Upper lobe of left lung (tissue), 6 donors: Measurements from ENCODE around the gene GLRB. TPM values are rescaled to one million over a fixed set of nuclear protein-coding genes. Genes with fewer than 3 reads are reported as not detected.
"Not testable (repeated sequence)": the region's sequence is repeated elsewhere in the genome, so short reads cannot be mapped to it uniquely, and the experiment has no call there.

Source experiments
- ATAC-seq, 2 donors: fragments of 200-7000 bp; cut with Tn5 transposase; one replicate each; pipeline ENCODE4 v1.9.1; 2022; ENCODE audit warnings: mild to moderate bottlenecking in 2 of 2, moderate library complexity in 2 of 2; ENCODE audit not compliant: low FRiP score in 2 of 2
- DNase-seq, 2 donors: peaks; one replicate each; pipeline ENCODE4 v3.0.0-alpha.2; 2019 to 2020
- H3K27ac ChIP-seq, 4 donors: fragments of 200-600 bp; sonication (generic); one replicate each; pipeline ENCODE4 v1.5.1; 2016 to 2019
- H3K27me3 ChIP-seq, 4 donors: fragments of 200-600 bp; sonication (generic); one replicate each; pipeline ENCODE4 v1.5.1; 2017 to 2019
- H3K36me3 ChIP-seq, 4 donors: fragments of 200-600 bp; sonication (generic); one replicate each; pipeline ENCODE4 v1.5.1; 2016 to 2019
- H3K4me1 ChIP-seq, 4 donors: fragments of 200-600 bp; sonication (generic); one replicate each; pipeline ENCODE4 v1.5.1; 2018 to 2019
- H3K4me3 ChIP-seq, 4 donors: fragments of 200-600 bp; sonication (generic); one replicate each; pipeline ENCODE4 v1.5.1; 2017 to 2019; ENCODE audit warnings: mild to moderate bottlenecking in 2 of 4, moderate library complexity in 1 of 4
- H3K9me3 ChIP-seq, 4 donors: fragments of 200-600 bp; sonication (generic); one replicate each; pipeline ENCODE4 v1.5.1; 2018 to 2019
- EP300 ChIP-seq, 4 donors: sonication (generic); formaldehyde crosslinking; IDR thresholded peaks; one replicate each; pipeline ENCODE4 v1.5.1; 2017; ENCODE audit warnings: antibody characterized with exemption in 4 of 4, control low read depth in 2 of 4
- POLR2A ChIP-seq, 4 donors: fragments of 450-650 bp; IDR thresholded peaks; one replicate each; pipeline ENCODE4 v1.5.1; 2016 to 2017; ENCODE audit warnings: antibody characterized with exemption in 4 of 4, mild to moderate bottlenecking in 2 of 4
- POLR2AphosphoS5 ChIP-seq, 2 donors: sonication (generic); formaldehyde crosslinking; IDR thresholded peaks; one replicate each; pipeline ENCODE4 v1.5.1; 2017; ENCODE audit warnings: antibody characterized with exemption in 2 of 2
- WGBS, 2 donors: methylation state at CpG; one replicate each; pipeline ENCODE4 v1.1.5; 2017 to 2018; 5-methylcytosine and 5-hydroxymethylcytosine counted together
- total RNA-seq, 6 donors: library from RNA; depleted of rRNA in 4 of 6; stranded (reverse); fragments of >200 nt in 4 of 6; gene quantifications; one replicate each; pipeline versions ENCODE4 v1.1.0 to v1.2.1, GENCODE V29; 2016 to 2021
- TF ChIP-seq, protein P1 (sequence below), 6 experiments: fragments of 450-650 bp in 4 of 6; fragments of 200-600 bp in 2 of 6; sonication (generic) in 2 of 6; IDR thresholded peaks; one replicate each; pipeline ENCODE4 v1.5.1; 2016 to 2019; ENCODE audit warnings: antibody characterized with exemption in 6 of 6
- donor health status: DM: no; HTN: no; CAD: no; lungs with moderate emphysema.
- donor health status: DM: no; HTN: yes; CAD: no; lungs with severe emphysema.

The GLRB gene
- total RNA-seq, 6 donors from 2014 or later, result 2.8 to 37.7 (median 3.9) TPM

DNA sequence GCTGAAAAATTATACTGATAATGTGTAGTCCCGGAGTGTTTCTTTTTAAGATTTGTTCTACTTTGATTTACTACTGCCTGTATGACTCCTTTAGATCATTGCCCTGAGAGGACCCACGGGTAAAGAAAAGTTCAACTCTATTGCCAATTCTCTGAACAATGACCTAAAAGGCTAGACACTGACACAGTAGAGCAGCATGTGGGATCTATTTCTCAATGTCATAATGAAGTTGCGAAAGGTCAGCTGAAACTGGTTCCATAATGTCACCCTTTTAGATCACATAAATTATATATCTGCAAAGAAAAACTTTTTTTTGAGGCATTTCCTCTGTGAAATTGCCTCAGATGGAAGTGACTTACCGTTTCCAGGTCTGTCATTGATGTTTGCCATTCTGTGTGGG, 67.4 kb downstream of the GLRB start:
- H3K4me3 ChIP-seq, result no peak overlapping the region
- H3K27ac ChIP-seq, result no peak overlapping the region
- H3K4me1 ChIP-seq, result no peaks in the 10 kb centered on the region
- no peaks in the 10 kb centered on the region for H3K27me3 ChIP-seq
- ATAC-seq, result peak in 1 of 2 donors; percentile 47
- TF ChIP-seq POLR2A (IDR thresholded peaks at IDR 0.05) (no peak), POLR2AphosphoS5 (IDR thresholded peaks at IDR 0.05) (no peak), EP300 (IDR thresholded peaks at IDR 0.05) (no peak)
- TF ChIP-seq, protein P1, sequence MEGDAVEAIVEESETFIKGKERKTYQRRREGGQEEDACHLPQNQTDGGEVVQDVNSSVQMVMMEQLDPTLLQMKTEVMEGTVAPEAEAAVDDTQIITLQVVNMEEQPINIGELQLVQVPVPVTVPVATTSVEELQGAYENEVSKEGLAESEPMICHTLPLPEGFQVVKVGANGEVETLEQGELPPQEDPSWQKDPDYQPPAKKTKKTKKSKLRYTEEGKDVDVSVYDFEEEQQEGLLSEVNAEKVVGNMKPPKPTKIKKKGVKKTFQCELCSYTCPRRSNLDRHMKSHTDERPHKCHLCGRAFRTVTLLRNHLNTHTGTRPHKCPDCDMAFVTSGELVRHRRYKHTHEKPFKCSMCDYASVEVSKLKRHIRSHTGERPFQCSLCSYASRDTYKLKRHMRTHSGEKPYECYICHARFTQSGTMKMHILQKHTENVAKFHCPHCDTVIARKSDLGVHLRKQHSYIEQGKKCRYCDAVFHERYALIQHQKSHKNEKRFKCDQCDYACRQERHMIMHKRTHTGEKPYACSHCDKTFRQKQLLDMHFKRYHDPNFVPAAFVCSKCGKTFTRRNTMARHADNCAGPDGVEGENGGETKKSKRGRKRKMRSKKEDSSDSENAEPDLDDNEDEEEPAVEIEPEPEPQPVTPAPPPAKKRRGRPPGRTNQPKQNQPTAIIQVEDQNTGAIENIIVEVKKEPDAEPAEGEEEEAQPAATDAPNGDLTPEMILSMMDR (IDR thresholded peaks at IDR 0.05), result no peak
- no peaks in the 10 kb centered on the region for H3K9me3 ChIP-seq
- no peak for DNase-seq
- no peaks in the 10 kb centered on the region for H3K36me3 ChIP-seq
- WGBS, 2 donors, result 76 to 79% methylated on average over 4 of the region's 4 CpGs

DNA sequence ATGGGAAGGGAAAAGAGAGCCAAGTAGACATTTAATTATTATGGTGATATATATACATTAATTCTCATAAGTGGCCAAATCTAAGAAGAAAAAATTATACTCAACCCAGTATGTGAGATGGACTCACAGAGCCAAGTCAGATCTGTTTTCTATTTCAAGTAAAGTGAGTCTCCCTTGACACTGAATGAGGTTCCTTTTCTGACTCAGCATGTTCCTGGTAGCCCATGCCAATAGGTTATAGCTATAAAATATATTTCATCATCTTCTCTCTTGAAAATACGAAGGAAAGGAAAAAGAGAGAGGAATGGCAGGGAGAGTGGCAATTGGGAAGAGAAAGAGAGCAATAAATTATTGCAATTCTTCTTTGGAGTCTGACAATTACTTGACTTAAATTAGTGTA, 75.8 kb downstream of the GLRB start:
- Histone ChIP-seq H3K4me1 (no peaks in the 10 kb centered on the region), H3K4me3 (no peak overlapping the region), H3K27ac (no peak overlapping the region), H3K9me3 (no peaks in the 10 kb centered on the region), H3K27me3 (no peaks in the 10 kb centered on the region), H3K36me3 (no peaks in the 10 kb centered on the region)
- 53 to 66% methylated on average over 1 of the region's 1 CpG for WGBS, 2 donors
- ATAC-seq, result no peak
- no peak for DNase-seq
- TF ChIP-seq, protein P1 (IDR thresholded peaks at IDR 0.05), result no peak
- TF ChIP-seq POLR2AphosphoS5 (IDR thresholded peaks at IDR 0.05) (no peak), POLR2A (IDR thresholded peaks at IDR 0.05) (no peak)

DNA sequence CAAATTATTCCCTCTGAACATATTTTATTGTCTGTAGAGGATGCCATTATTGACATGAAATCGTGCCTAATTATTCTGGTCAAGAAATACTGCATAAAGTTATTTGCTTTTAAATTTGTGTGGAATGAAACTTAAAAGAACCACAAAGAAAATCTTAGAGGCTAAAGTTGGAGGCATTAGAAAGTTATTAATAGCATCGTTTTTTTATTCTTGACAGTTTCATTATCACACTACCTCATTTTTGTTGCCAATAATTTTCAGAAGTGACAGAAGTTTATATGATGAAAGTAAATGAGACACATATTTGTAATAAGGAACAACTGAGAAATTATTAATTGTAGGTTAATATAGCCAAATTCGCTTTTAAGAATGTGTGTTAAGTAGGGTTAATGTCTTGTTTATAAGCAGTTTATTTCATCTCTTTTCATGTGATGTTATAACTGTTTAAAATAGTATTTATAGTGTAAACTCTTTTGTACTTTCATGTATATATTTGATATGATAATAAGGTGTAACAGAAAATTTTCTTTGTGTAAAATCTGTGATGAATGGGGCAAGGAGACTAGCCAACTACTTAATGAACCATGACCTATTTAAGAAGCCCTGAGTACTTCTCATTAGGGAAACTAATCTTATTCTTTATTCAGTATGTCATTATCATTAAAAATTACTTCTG, 90.1 kb downstream of the GLRB start:
- ATAC-seq, result no peak
- H3K27ac ChIP-seq, result no peak overlapping the region
- no peaks in the 10 kb centered on the region for H3K36me3 ChIP-seq
- WGBS, 2 donors, result 60 to 66% methylated on average over 3 of the region's 3 CpGs
- H3K4me3 ChIP-seq, result no peak overlapping the region
- H3K9me3 ChIP-seq, result no peaks in the 10 kb centered on the region
- no peak for DNase-seq
- no peaks in the 10 kb centered on the region for H3K4me1 ChIP-seq
- no peaks in the 10 kb centered on the region for H3K27me3 ChIP-seq
- no peak for TF ChIP-seq EP300 (IDR thresholded peaks at IDR 0.05)

DNA sequence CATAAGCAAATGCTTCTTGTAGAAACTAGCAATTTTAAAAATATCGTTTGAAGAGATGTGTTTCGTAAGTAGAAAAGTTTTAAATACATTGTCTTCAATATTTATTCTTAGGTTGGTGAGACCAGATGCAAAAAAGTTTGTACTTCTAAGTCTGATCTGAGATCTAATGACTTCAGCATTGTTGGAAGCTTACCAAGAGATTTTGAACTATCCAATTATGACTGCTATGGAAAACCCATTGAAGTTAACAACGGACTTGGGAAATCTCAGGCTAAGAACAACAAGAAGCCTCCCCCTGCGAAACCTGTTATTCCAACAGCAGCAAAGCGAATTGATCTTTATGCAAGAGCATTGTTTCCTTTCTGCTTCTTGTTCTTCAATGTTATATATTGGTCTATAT, 94.4 kb downstream of the GLRB start:
- no peak for DNase-seq
- H3K9me3 ChIP-seq, result no peaks in the 10 kb centered on the region
- WGBS, 2 donors, result 77% methylated on average over 5 of the region's 5 CpGs
- no peaks in the 10 kb centered on the region for H3K27me3 ChIP-seq
- H3K4me3 ChIP-seq, result no peak overlapping the region
- ATAC-seq, result no peak
- no peak overlapping the region for H3K27ac ChIP-seq
- no peak for TF ChIP-seq POLR2AphosphoS5 (IDR thresholded peaks at IDR 0.05)
- TF ChIP-seq, protein P1 (IDR thresholded peaks at IDR 0.05), result no peak
- TF ChIP-seq POLR2A (IDR thresholded peaks at IDR 0.05), result no peak
- TF ChIP-seq EP300 (IDR thresholded peaks at IDR 0.05), result no peak
- H3K4me1 ChIP-seq, result no peaks in the 10 kb centered on the region
- no peaks in the 10 kb centered on the region for H3K36me3 ChIP-seq

DNA sequence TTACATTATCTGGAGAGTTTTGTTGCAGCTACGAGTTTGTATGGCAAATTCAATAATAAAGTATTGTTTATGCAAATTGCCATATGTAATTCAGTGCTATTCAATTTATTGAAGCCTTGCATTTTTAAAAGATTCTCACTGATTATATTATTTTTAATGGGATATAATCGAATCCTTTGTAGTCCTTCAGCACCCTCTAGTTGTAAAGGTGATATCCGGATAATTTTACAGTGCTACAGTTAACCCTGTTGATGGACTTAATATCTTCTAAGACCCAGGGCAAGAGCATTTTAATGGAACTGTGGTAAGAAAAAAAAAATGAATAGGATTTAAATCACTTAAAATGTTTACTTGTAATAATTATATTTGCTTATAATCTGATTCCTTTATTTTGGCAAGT, 96.1 kb downstream of the GLRB start:
- no peak overlapping the region for H3K4me3 ChIP-seq
- WGBS, 2 donors, result 38 to 49% methylated on average over 3 of the region's 3 CpGs
- no peaks in the 10 kb centered on the region for H3K27me3 ChIP-seq
- ATAC-seq, result no peak
- no peak for DNase-seq
- no peaks in the 10 kb centered on the region for H3K9me3 ChIP-seq
- no peaks in the 10 kb centered on the region for H3K36me3 ChIP-seq
- no peak overlapping the region for H3K27ac ChIP-seq
- TF ChIP-seq, protein P1 (IDR thresholded peaks at IDR 0.05), result no peak
- no peak for TF ChIP-seq POLR2AphosphoS5 (IDR thresholded peaks at IDR 0.05)
- no peaks in the 10 kb centered on the region for H3K4me1 ChIP-seq

DNA sequence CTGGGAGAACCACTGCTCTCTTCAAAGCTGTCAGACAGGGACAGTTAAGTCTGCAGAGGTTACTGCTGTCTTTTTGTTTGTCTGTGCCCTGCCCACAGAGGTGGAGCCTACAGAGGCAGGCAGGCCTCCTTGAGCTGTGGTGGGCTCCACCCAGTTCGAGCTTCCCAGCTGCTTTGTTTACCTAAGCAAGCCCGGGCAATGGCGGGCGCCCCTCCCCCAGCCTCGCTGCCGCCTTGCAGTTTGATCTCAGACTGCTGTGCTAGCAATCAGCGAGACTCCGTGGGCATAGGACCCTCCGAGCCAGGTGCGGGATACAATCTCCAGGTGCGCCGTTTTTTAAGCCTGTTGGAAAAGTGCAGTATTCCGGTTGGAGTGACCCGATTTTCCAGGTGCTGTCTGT, 104.3 kb downstream of the GLRB start:
- not testable (repeated sequence) for H3K27me3 ChIP-seq, DNase-seq, H3K27ac ChIP-seq, H3K4me3 ChIP-seq, H3K9me3 ChIP-seq, ATAC-seq, H3K36me3 ChIP-seq, H3K4me1 ChIP-seq
- WGBS, 2 donors, result 87 to 96% methylated on average over 4 to 13 of the region's 14 CpGs
